ENCODE measurements around the gene PSPN.

PSPN gene

DNA sequence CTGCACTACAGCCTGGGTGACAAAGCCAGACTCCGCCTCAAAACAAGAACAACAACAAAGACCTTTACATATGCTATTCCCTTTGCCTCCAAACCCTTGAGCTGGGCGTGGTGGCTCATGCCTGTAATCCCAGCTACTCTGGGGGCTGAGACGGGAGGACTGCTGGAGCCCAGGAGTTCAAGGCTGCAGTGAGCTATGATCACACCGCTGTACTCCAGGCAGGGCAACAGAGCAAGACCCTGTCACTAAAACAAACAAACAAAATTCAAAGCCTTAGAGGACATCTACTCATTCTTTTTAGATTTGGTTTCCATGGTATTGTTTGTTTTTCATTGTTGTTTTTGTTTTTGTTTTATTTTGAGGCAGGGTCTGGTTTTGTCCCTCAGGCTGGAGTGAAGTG is 50.1 kb downstream of the PSPN start:
- no peak for DNase-seq (ENCODE audit: low spot score)

Measured in SW480 (cell line).